GM12873 (cell line): ENCODE results near the gene REXO1.

Source experiments
- CTCF ChIP-seq: IDR thresholded peaks from 2 replicates; pipeline ENCODE4 v1.5.1; 2012; ENCODE audit warnings: low read depth, mild to moderate bottlenecking, moderate library complexity, low read length, control low read depth; ENCODE audit not compliant: insufficient read depth; ENCODE audit errors: missing control alignments

Gene REXO1

GRCh38 chr19:1826557-1827521 lies 21.4 kb downstream of the REXO1 start:
- no peak for TF ChIP-seq CTCF

GRCh38 chr19:1825909-1826556 lies 22.2 kb downstream of the REXO1 start:
- TF ChIP-seq CTCF, result peak; percentile 89

GRCh38 chr19:1824252-1824622 lies 24.0 kb downstream of the REXO1 start:
- TF ChIP-seq CTCF, result no peak

GRCh38 chr19:1823539-1824251 lies 24.6 kb downstream of the REXO1 start:
- TF ChIP-seq CTCF, result no peak

GRCh38 chr19:1823020-1823419 lies 25.3 kb downstream of the REXO1 start:
- TF ChIP-seq CTCF, result no peak

GRCh38 chr19:1822210-1822609 lies 26.1 kb downstream of the REXO1 start:
- no peak for TF ChIP-seq CTCF
